GM23338 (cell line): ENCODE measurements around the gene SARS1.
A peak's percentile ranks its signal among the peaks of the same experiment; 100 is the strongest.

ENCODE experiments used
- CREB1 ChIP-seq: fragments of 250-450 bp; sonication (Bioruptor Pico); IDR thresholded peaks from 2 replicates; pipeline ENCODE4 v1.5.0; 2020; ENCODE audit warnings: low read depth, mild to moderate bottlenecking, moderate library complexity
- CTCF ChIP-seq, 2 experiments: fragments of 200-600 bp in 1 of 2; sonication (generic) in 1 of 2; conservative IDR thresholded peaks; 2 replicates each; pipeline versions ENCODE4 v1.5.1 to v1.6.1; 2016 to 2017; ENCODE audit warnings: antibody characterized with exemption in 2 of 2, low read depth in 2 of 2, mild to moderate bottlenecking in 2 of 2, moderate library complexity in 1 of 2
- ETS1 ChIP-seq: IDR thresholded peaks from 2 replicates; pipeline ENCODE4 v1.6.1; 2016; ENCODE audit warnings: antibody characterized with exemption
- EZH2 ChIP-seq: fragments of 200-600 bp; sonication (generic); IDR thresholded peaks from one replicate; pipeline ENCODE4 v1.8.0; 2017; ENCODE audit warnings: antibody characterized with exemption, mild to moderate bottlenecking, low read depth; ENCODE audit not compliant: unreplicated experiment
- EZH2phosphoT487 ChIP-seq: fragments of 200-600 bp; sonication (generic); IDR thresholded peaks from one replicate; pipeline ENCODE4 v1.8.1; 2018; ENCODE audit warnings: antibody characterized with exemption; ENCODE audit not compliant: unreplicated experiment
- JUNB ChIP-seq: IDR thresholded peaks from one replicate; pipeline ENCODE4 v1.6.1; 2016; ENCODE audit warnings: antibody characterized with exemption; ENCODE audit not compliant: unreplicated experiment
- NANOG ChIP-seq: IDR thresholded peaks from 2 replicates; pipeline ENCODE4 v1.6.1; 2016; ENCODE audit warnings: antibody characterized with exemption, borderline replicate concordance
- POLR2AphosphoS5 ChIP-seq: IDR thresholded peaks from 2 replicates; pipeline ENCODE4 v1.6.1; 2016; ENCODE audit warnings: antibody characterized with exemption, low read depth
- REST ChIP-seq: IDR thresholded peaks from one replicate; pipeline ENCODE4 v1.6.1; 2018; ENCODE audit warnings: antibody characterized with exemption; ENCODE audit not compliant: unreplicated experiment
- STAT1 ChIP-seq: IDR thresholded peaks from one replicate; pipeline ENCODE4 v1.6.1; 2016; ENCODE audit warnings: antibody characterized with exemption; ENCODE audit not compliant: unreplicated experiment
- ZNF114 ChIP-seq: fragments of 250-450 bp; sonication (Bioruptor Pico); IDR thresholded peaks from 2 replicates; pipeline ENCODE4 v1.5.0; 2020; ENCODE audit warnings: mild to moderate bottlenecking, moderate library complexity
- ZNF331 ChIP-seq: fragments of 250-450 bp; sonication (Bioruptor Pico); IDR thresholded peaks from 2 replicates; pipeline ENCODE4 v1.5.0; 2020; ENCODE audit warnings: low read depth, mild to moderate bottlenecking, moderate library complexity
- ZNF462 ChIP-seq: fragments of 250-450 bp; sonication (Bioruptor Pico); IDR thresholded peaks from 2 replicates; pipeline ENCODE4 v1.5.0; 2020; ENCODE audit warnings: mild to moderate bottlenecking, moderate library complexity

- no peak for TF ChIP-seq POLR2AphosphoS5
- no peak for TF ChIP-seq EZH2
- peak; percentile 56 to 66 for TF ChIP-seq CTCF (conservative IDR thresholded peaks at IDR 0.05; ENCODE audit: low read depth in 2 of 2)
- no peak for TF ChIP-seq REST
- TF ChIP-seq JUNB, result no peak
- TF ChIP-seq EZH2phosphoT487, result no peak
- TF ChIP-seq CREB1 (CRISPR knock-in tag), result no peak
- no peak for TF ChIP-seq NANOG
- TF ChIP-seq ZNF331 (CRISPR knock-in tag), result no peak
- no peak for TF ChIP-seq ETS1
- no peak for TF ChIP-seq ZNF462 (CRISPR knock-in tag)
- TF ChIP-seq ZNF114, result no peak
- no peak for TF ChIP-seq STAT1
Measured at GRCh38 chr1:109191377-109191776, 22.3 kb upstream of the SARS1 start.
